KOPT-K1 (cell line): ENCODE measurements around the gene CKS2.
"Not testable (repeated sequence)": the region's sequence is repeated elsewhere in the genome, so short reads cannot be mapped to it uniquely, and the experiment has no call there.

ENCODE experiments used
- H3K27ac ChIP-seq: fragments of 200-600 bp; sonication (generic); 2 replicates; pipeline ENCODE4 v1.5.1; 2016; ENCODE audit warnings: antibody characterized with exemption, mild to moderate bottlenecking, low read depth, low read length; ENCODE audit not compliant: poor library complexity, severe bottlenecking
- H3K36me3 ChIP-seq: fragments of 200-600 bp; sonication (generic); 2 replicates; pipeline ENCODE4 v1.5.1; 2017; ENCODE audit warnings: antibody characterized with exemption, mild to moderate bottlenecking, low read length, moderate library complexity; ENCODE audit not compliant: insufficient read depth
- H3K9me3 ChIP-seq: fragments of 200-600 bp; sonication (generic); 2 replicates; pipeline ENCODE4 v1.5.1; 2017; ENCODE audit warnings: antibody characterized with exemption, low read length, mild to moderate bottlenecking; ENCODE audit not compliant: insufficient read depth, poor library complexity, severe bottlenecking

CKS2 gene

GRCh38 chr9:89319015-89319905 is 8.3 kb downstream of the CKS2 start:
- Histone ChIP-seq H3K27ac (peak overlapping the region; percentile 92), H3K9me3 (no peaks in the 10 kb centered on the region), H3K36me3 (peaks cover 69% of the 10 kb centered on the region)

GRCh38 chr9:89323390-89323789 is 12.4 kb downstream of the CKS2 start:
- Histone ChIP-seq H3K9me3 (no peaks in the 10 kb centered on the region), H3K27ac (no peak overlapping the region), H3K36me3 (peaks cover 64% of the 10 kb centered on the region)

- H3K9me3 ChIP-seq, result no peaks in the 10 kb centered on the region
- H3K27ac ChIP-seq, result no peak overlapping the region
- H3K36me3 ChIP-seq, result peaks cover 81% of the 10 kb centered on the region
Observed at GRCh38 chr9:89325733-89326132, 14.7 kb downstream of the CKS2 start.

- H3K36me3 ChIP-seq, result peaks cover 90% of the 10 kb centered on the region
- H3K27ac ChIP-seq, result no peak overlapping the region
- H3K9me3 ChIP-seq, result no peaks in the 10 kb centered on the region
Observed at GRCh38 chr9:89328064-89328463, 17.1 kb downstream of the CKS2 start.

GRCh38 chr9:89329917-89330316 is 18.9 kb downstream of the CKS2 start:
- Histone ChIP-seq H3K27ac (no peak overlapping the region), H3K36me3 (peaks cover 95% of the 10 kb centered on the region), H3K9me3 (no peaks in the 10 kb centered on the region)

GRCh38 chr9:89330513-89330912 is 19.5 kb downstream of the CKS2 start:
- Histone ChIP-seq H3K36me3 (peaks cover 98% of the 10 kb centered on the region), H3K27ac (no peak overlapping the region), H3K9me3 (no peaks in the 10 kb centered on the region)

GRCh38 chr9:89339807-89340206 is 28.8 kb downstream of the CKS2 start:
- Histone ChIP-seq H3K27ac (no peak overlapping the region), H3K36me3 (peaks cover 99% of the 10 kb centered on the region), H3K9me3 (peaks cover 8% of the 10 kb centered on the region)

GRCh38 chr9:89340332-89340731 is 29.3 kb downstream of the CKS2 start:
- Histone ChIP-seq H3K36me3 (peaks cover 99% of the 10 kb centered on the region), H3K9me3 (peaks cover 8% of the 10 kb centered on the region), H3K27ac (no peak overlapping the region)

GRCh38 chr9:89342213-89342612 is 31.2 kb downstream of the CKS2 start:
- H3K36me3 ChIP-seq, result peaks cover 100% of the 10 kb centered on the region
- no peak overlapping the region for H3K27ac ChIP-seq
- H3K9me3 ChIP-seq, result peaks cover 8% of the 10 kb centered on the region

GRCh38 chr9:89342948-89343347 is 32.0 kb downstream of the CKS2 start:
- Histone ChIP-seq H3K36me3 (peaks cover 100% of the 10 kb centered on the region), H3K9me3 (peaks cover 8% of the 10 kb centered on the region), H3K27ac (no peak overlapping the region)

- H3K27ac ChIP-seq, H3K9me3 ChIP-seq: not testable (repeated sequence)
- H3K36me3 ChIP-seq, result peaks cover 100% of the 10 kb centered on the region
Observed at GRCh38 chr9:89343812-89344211, 32.8 kb downstream of the CKS2 start.

- H3K27ac ChIP-seq, result no peak overlapping the region
- H3K36me3 ChIP-seq, result peaks cover 100% of the 10 kb centered on the region
- H3K9me3 ChIP-seq, result peaks cover 8% of the 10 kb centered on the region
Observed at GRCh38 chr9:89345476-89345875, 34.5 kb downstream of the CKS2 start.

- Histone ChIP-seq H3K36me3 (peaks cover 100% of the 10 kb centered on the region), H3K9me3 (peaks cover 8% of the 10 kb centered on the region), H3K27ac (no peak overlapping the region)
Observed at GRCh38 chr9:89346696-89347095, 35.7 kb downstream of the CKS2 start.

- Histone ChIP-seq H3K27ac (no peak overlapping the region), H3K36me3 (peaks cover 100% of the 10 kb centered on the region), H3K9me3 (peaks cover 8% of the 10 kb centered on the region)
Observed at GRCh38 chr9:89347651-89348050, 36.7 kb downstream of the CKS2 start.

- Histone ChIP-seq H3K9me3 (no peaks in the 10 kb centered on the region), H3K36me3 (peaks cover 100% of the 10 kb centered on the region)
Observed at GRCh38 chr9:89349607-89350006, 38.6 kb downstream of the CKS2 start.

GRCh38 chr9:89350988-89351557 is 40.1 kb downstream of the CKS2 start:
- Histone ChIP-seq H3K27ac (no peak overlapping the region), H3K9me3 (no peaks in the 10 kb centered on the region), H3K36me3 (peaks cover 98% of the 10 kb centered on the region)

More at GRCh38 chr9:89349607-89350006, 38.6 kb downstream of the CKS2 start:
- H3K27ac ChIP-seq, result no peak overlapping the region
